GM10847 (cell line): ENCODE results near the gene CDK5R1.

Source experiments
- POLR2A ChIP-seq: IDR thresholded peaks from 2 replicates; pipeline ENCODE4 v1.6.1; 2011; ENCODE audit not compliant: insufficient read length; ENCODE audit errors: extremely low read depth

CDK5R1 gene

GRCh38 chr17:32487473-32488176, 832 bp downstream of the CDK5R1 start:
- no peak for TF ChIP-seq POLR2A

GRCh38 chr17:32488177-32488542, 1.4 kb downstream of the CDK5R1 start:
- no peak for TF ChIP-seq POLR2A

GRCh38 chr17:32488604-32489180, 1.9 kb downstream of the CDK5R1 start:
- TF ChIP-seq POLR2A, result no peak

GRCh38 chr17:32489320-32490100, 2.7 kb downstream of the CDK5R1 start:
- TF ChIP-seq POLR2A, result no peak

GRCh38 chr17:32490101-32490482, 3.3 kb downstream of the CDK5R1 start:
- TF ChIP-seq POLR2A, result no peak

GRCh38 chr17:32491371-32492263, 4.8 kb downstream of the CDK5R1 start:
- peak; percentile 14 for TF ChIP-seq POLR2A

GRCh38 chr17:32492264-32492589, 5.4 kb downstream of the CDK5R1 start:
- no peak for TF ChIP-seq POLR2A

GRCh38 chr17:32492648-32493289, 6.0 kb downstream of the CDK5R1 start:
- TF ChIP-seq POLR2A, result no peak

- no peak for TF ChIP-seq POLR2A
Measured at GRCh38 chr17:32493571-32493970, 6.8 kb downstream of the CDK5R1 start.

GRCh38 chr17:32493976-32494513, 7.3 kb downstream of the CDK5R1 start:
- no peak for TF ChIP-seq POLR2A

GRCh38 chr17:32494621-32495358, 8.0 kb downstream of the CDK5R1 start:
- TF ChIP-seq POLR2A, result no peak

- no peak for TF ChIP-seq POLR2A
Measured at GRCh38 chr17:32495359-32496231, 8.8 kb downstream of the CDK5R1 start.
